Loucy (cell line): Measurements from ENCODE around the gene ZFP69B.

ENCODE experiments used
- H2AFZ ChIP-seq: fragments of 200-600 bp; sonication (generic); 2 replicates; pipeline ENCODE4 v1.6.0; 2016; ENCODE audit warnings: antibody characterized with exemption, mild to moderate bottlenecking, low read length, moderate library complexity
- H3F3A ChIP-seq: fragments of 200-600 bp; 2 replicates; pipeline ENCODE4 v1.6.0; 2016; ENCODE audit warnings: antibody characterized with exemption, low read depth, mild to moderate bottlenecking
- H3K27me3 ChIP-seq: fragments of 200-600 bp; sonication (generic); 2 replicates; pipeline ENCODE4 v1.6.1; 2014; ENCODE audit warnings: low read length, mild to moderate bottlenecking; ENCODE audit not compliant: insufficient read depth, poor library complexity, severe bottlenecking
- H3K36me3 ChIP-seq: fragments of 200-600 bp; sonication (generic); 2 replicates; pipeline ENCODE4 v1.6.1; 2016; ENCODE audit warnings: low read length; ENCODE audit not compliant: insufficient read depth
- H3K4me1 ChIP-seq: fragments of 200-600 bp; sonication (generic); 2 replicates; pipeline ENCODE4 v1.5.1; 2014; ENCODE audit warnings: low read length, mild to moderate bottlenecking; ENCODE audit not compliant: insufficient read depth, poor library complexity, severe bottlenecking
- H3K4me2 ChIP-seq: fragments of 200-600 bp; sonication (generic); 2 replicates; pipeline ENCODE4 v1.6.0; 2014; ENCODE audit warnings: antibody characterized with exemption, low read length, low read depth, mild to moderate bottlenecking; ENCODE audit not compliant: poor library complexity, severe bottlenecking
- H3K4me3 ChIP-seq: fragments of 200-600 bp; sonication (generic); 2 replicates; pipeline ENCODE4 v1.5.1; 2014; ENCODE audit warnings: low read length, mild to moderate bottlenecking, mixed read lengths; ENCODE audit not compliant: poor library complexity, severe bottlenecking
- H3K79me2 ChIP-seq: fragments of 200-600 bp; sonication (generic); 2 replicates; pipeline ENCODE4 v1.6.1; 2014; ENCODE audit warnings: low read length; ENCODE audit not compliant: insufficient read depth
- H3K9ac ChIP-seq: fragments of 200-600 bp; sonication (generic); 2 replicates; pipeline ENCODE4 v1.6.0; 2014; ENCODE audit warnings: mild to moderate bottlenecking, low read depth, low read length, moderate library complexity; ENCODE audit not compliant: poor library complexity, severe bottlenecking
- H3K9me2 ChIP-seq: fragments of 200-600 bp; sonication (generic); replicated peaks from 2 replicates; pipeline ENCODE4 v1.6.1; 2016; ENCODE audit warnings: low read depth, low read length, mixed read lengths
- H3K9me3 ChIP-seq: fragments of 200-600 bp; sonication (generic); 2 replicates; pipeline ENCODE4 v1.6.1; 2014; ENCODE audit warnings: mild to moderate bottlenecking, antibody characterized with exemption, low read length, low read depth; ENCODE audit not compliant: insufficient read depth
- H4K20me1 ChIP-seq: fragments of 200-600 bp; sonication (generic); 2 replicates; pipeline ENCODE4 v1.6.0; 2014; ENCODE audit warnings: antibody characterized with exemption, low read length, mild to moderate bottlenecking; ENCODE audit not compliant: insufficient read depth, poor library complexity, severe bottlenecking
- EZH2phosphoT487 ChIP-seq: fragments of 200-600 bp; IDR thresholded peaks from 2 replicates; pipeline ENCODE4 v1.6.1; 2018; ENCODE audit warnings: antibody characterized with exemption, mild to moderate bottlenecking, moderate library complexity, borderline replicate concordance
- TF ChIP-seq, protein P1 (sequence below): fragments of 200-600 bp; sonication (generic); conservative IDR thresholded peaks from 2 replicates; pipeline ENCODE4 v1.5.1; 2014; ENCODE audit warnings: mild to moderate bottlenecking, antibody characterized with exemption, low read length

Gene ZFP69B

GRCh38 chr1:40435471-40435870 lies 14.8 kb upstream of the ZFP69B start:
- Histone ChIP-seq H3K4me3 (no peak overlapping the region), H3K9me2 (no peaks in the 10 kb centered on the region), H3K36me3 (no peaks in the 10 kb centered on the region), H3K4me1 (no peaks in the 10 kb centered on the region), H3F3A (no peaks in the 10 kb centered on the region), H3K79me2 (no peaks in the 10 kb centered on the region), H3K9ac (no peak overlapping the region), H3K27me3 (no peaks in the 10 kb centered on the region), H3K4me2 (no peak overlapping the region), H2AFZ (no peak overlapping the region), H4K20me1 (no peaks in the 10 kb centered on the region), H3K9me3 (no peaks in the 10 kb centered on the region)
- TF ChIP-seq EZH2phosphoT487 = no peak
- TF ChIP-seq, protein P1, sequence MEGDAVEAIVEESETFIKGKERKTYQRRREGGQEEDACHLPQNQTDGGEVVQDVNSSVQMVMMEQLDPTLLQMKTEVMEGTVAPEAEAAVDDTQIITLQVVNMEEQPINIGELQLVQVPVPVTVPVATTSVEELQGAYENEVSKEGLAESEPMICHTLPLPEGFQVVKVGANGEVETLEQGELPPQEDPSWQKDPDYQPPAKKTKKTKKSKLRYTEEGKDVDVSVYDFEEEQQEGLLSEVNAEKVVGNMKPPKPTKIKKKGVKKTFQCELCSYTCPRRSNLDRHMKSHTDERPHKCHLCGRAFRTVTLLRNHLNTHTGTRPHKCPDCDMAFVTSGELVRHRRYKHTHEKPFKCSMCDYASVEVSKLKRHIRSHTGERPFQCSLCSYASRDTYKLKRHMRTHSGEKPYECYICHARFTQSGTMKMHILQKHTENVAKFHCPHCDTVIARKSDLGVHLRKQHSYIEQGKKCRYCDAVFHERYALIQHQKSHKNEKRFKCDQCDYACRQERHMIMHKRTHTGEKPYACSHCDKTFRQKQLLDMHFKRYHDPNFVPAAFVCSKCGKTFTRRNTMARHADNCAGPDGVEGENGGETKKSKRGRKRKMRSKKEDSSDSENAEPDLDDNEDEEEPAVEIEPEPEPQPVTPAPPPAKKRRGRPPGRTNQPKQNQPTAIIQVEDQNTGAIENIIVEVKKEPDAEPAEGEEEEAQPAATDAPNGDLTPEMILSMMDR = no peak

GRCh38 chr1:40435876-40436275 lies 14.4 kb upstream of the ZFP69B start:
- H3K9me2 ChIP-seq = no peaks in the 10 kb centered on the region
- H3K4me2 ChIP-seq = no peak overlapping the region
- H2AFZ ChIP-seq = no peak overlapping the region
- no peaks in the 10 kb centered on the region for H3F3A ChIP-seq
- H3K4me1 ChIP-seq = no peaks in the 10 kb centered on the region
- H4K20me1 ChIP-seq = no peaks in the 10 kb centered on the region
- no peaks in the 10 kb centered on the region for H3K27me3 ChIP-seq
- no peak overlapping the region for H3K4me3 ChIP-seq
- H3K9me3 ChIP-seq = no peaks in the 10 kb centered on the region
- TF ChIP-seq, protein P1 = no peak
- TF ChIP-seq EZH2phosphoT487 = no peak
- H3K9ac ChIP-seq = no peak overlapping the region
- H3K36me3 ChIP-seq = no peaks in the 10 kb centered on the region
- H3K79me2 ChIP-seq = no peaks in the 10 kb centered on the region

DNA sequence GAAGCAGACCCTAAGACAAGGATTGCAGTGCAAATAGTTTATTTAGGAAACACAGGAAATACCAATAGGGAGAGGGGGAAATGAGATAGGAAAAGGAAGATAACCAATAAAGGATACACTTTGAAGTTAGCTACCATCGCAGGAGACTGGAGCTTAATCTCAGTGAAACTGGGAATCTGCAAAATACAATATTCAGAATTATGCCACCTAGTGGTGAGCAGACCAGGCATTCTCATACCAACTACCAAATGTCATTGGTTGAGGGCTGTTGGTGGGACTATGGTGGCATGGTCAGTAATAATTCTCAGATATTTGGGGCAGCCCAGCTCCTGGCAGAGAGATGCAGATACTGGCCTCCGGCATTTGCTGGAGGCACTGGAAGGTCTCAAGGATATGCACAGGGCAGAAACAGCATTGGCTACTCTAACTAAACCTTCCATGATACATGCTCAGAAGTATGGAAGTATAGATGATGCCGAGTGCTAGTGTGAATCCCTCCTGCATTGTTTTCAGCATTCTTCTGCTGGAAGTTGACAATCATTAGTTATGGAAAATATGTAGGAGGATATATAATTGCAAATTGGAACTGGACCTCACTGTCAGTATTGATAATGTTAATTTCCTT lies 11.8 kb upstream of the ZFP69B start:
- Histone ChIP-seq H3K4me1 (no peaks in the 10 kb centered on the region), H3K36me3 (no peaks in the 10 kb centered on the region), H3K9ac (no peak overlapping the region), H2AFZ (no peak overlapping the region), H3K4me3 (no peak overlapping the region), H3K9me2 (no peaks in the 10 kb centered on the region), H3F3A (no peaks in the 10 kb centered on the region), H3K79me2 (no peaks in the 10 kb centered on the region), H3K27me3 (no peaks in the 10 kb centered on the region), H3K4me2 (no peak overlapping the region), H3K9me3 (no peaks in the 10 kb centered on the region), H4K20me1 (no peaks in the 10 kb centered on the region)
- TF ChIP-seq EZH2phosphoT487 = no peak
- TF ChIP-seq, protein P1 = peak; percentile 89
